Stimulated activated CD4-positive, alpha-beta T cell treated with anti-CD3 and anti-CD28 coated beads, Interleukin-12 subunit alpha, Interleukin-12 subunit beta, amount 100 ng/mL, for 4 hours (primary cell): ENCODE measurements around the gene MOV10L1.
"Not testable (repeated sequence)": the region's sequence is repeated elsewhere in the genome, so short reads cannot be mapped to it uniquely, and the experiment has no call there.

Experiments
- DNase-seq: peaks from one replicate; pipeline ENCODE4 v3.0.0-alpha.2; 2020

Gene MOV10L1

GRCh38 chr22:50105208-50106100 is 15.6 kb downstream of the MOV10L1 start:
- DNase-seq, result no peak

- DNase-seq, result no peak
Observed at GRCh38 chr22:50107529-50107928, 17.7 kb downstream of the MOV10L1 start.

- no peak for DNase-seq
Observed at GRCh38 chr22:50111056-50111455, 21.2 kb downstream of the MOV10L1 start.

- no peak for DNase-seq
Observed at GRCh38 chr22:50112151-50113118, 22.6 kb downstream of the MOV10L1 start.

- no peak for DNase-seq
Observed at GRCh38 chr22:50114221-50115021, 24.6 kb downstream of the MOV10L1 start.

GRCh38 chr22:50115693-50116092 is 25.9 kb downstream of the MOV10L1 start:
- no peak for DNase-seq

GRCh38 chr22:50117168-50117762 is 27.5 kb downstream of the MOV10L1 start:
- DNase-seq, result no peak

- DNase-seq, result no peak
Observed at GRCh38 chr22:50118129-50118528, 28.3 kb downstream of the MOV10L1 start.

- DNase-seq, result no peak
Observed at GRCh38 chr22:50118557-50119168, 28.9 kb downstream of the MOV10L1 start.

- DNase-seq, result no peak
Observed at GRCh38 chr22:50119169-50119767, 29.5 kb downstream of the MOV10L1 start.

GRCh38 chr22:50119768-50120251 is 30.0 kb downstream of the MOV10L1 start:
- DNase-seq, result no peak

- no peak for DNase-seq
Observed at GRCh38 chr22:50121202-50121740, 31.5 kb downstream of the MOV10L1 start.

- no peak for DNase-seq
Observed at GRCh38 chr22:50123119-50123518, 33.3 kb downstream of the MOV10L1 start.

GRCh38 chr22:50125029-50125428 is 35.2 kb downstream of the MOV10L1 start:
- DNase-seq, result no peak

GRCh38 chr22:50129121-50129736 is 39.4 kb downstream of the MOV10L1 start:
- DNase-seq, result no peak

- no peak for DNase-seq
Observed at GRCh38 chr22:50131894-50132293, 42.1 kb downstream of the MOV10L1 start.

GRCh38 chr22:50134481-50134880 is 44.7 kb downstream of the MOV10L1 start:
- DNase-seq, result no peak

- no peak for DNase-seq
Observed at GRCh38 chr22:50136581-50137015, 46.8 kb downstream of the MOV10L1 start.

GRCh38 chr22:50137277-50137676 is 47.5 kb downstream of the MOV10L1 start:
- DNase-seq, result not testable (repeated sequence)

GRCh38 chr22:50138041-50138440 is 48.2 kb downstream of the MOV10L1 start:
- DNase-seq, result no peak
